GM12878 (cell line): ENCODE measurements around the gene TYROBP.
"Not testable (repeated sequence)": the region's sequence is repeated elsewhere in the genome, so short reads cannot be mapped to it uniquely, and the experiment has no call there.

Source experiments
- IKZF1 ChIP-seq: fragments of 450-650 bp; conservative IDR thresholded peaks from 2 replicates; pipeline ENCODE4 v1.6.1; 2017; ENCODE audit warnings: antibody characterized with exemption, mild to moderate bottlenecking
- POLR2A ChIP-seq: IDR thresholded peaks from 2 replicates; pipeline ENCODE4 v1.6.1; 2011; ENCODE audit warnings: low read depth, mild to moderate bottlenecking, low read length
- POLR2AphosphoS5 ChIP-seq: IDR thresholded peaks from 2 replicates; pipeline ENCODE4 v1.6.1; 2011; ENCODE audit warnings: mild to moderate bottlenecking, low read length, inconsistent platforms
- SIN3A ChIP-seq: IDR thresholded peaks from 2 replicates; pipeline ENCODE4 v1.6.1; 2012; ENCODE audit warnings: low read depth, low read length, improper control_type of control experiment
- SREBF1 ChIP-seq: IDR thresholded peaks from 2 replicates; pipeline ENCODE4 v1.6.1; 2012; ENCODE audit warnings: mild to moderate bottlenecking, low read length

DNA sequence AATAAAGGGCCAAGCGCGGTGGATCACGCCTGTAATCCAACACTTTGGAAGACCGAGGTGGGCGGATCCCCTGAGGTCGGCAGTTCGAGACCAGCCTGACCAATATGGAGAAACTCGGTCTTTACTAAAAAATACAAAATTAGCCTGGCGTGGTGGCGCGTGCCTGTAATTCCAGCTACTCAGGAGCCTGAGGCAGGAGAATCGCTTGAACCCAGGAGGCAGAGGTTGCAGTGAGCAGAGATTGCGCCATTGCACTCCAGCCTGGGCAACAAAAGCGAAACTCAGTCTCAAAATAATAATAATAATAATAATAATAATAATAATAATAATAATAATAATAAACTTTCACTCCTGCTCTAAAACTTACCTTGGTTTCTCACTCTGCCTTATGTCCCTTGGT lies 2.3 kb upstream of the TYROBP start:
- TF ChIP-seq IKZF1, SREBF1, SIN3A, POLR2A, POLR2AphosphoS5: not testable (repeated sequence)
